Measurements from ENCODE around the gene CEP78. TPM values are rescaled to one million over a fixed set of nuclear protein-coding genes. Genes with fewer than 3 reads are reported as not detected.

Gene CEP78
- total and polyA plus RNA-seq, 12 donors, result 1.7 to 5.7 (median 3.2) TPM

GRCh38 chr9:78320030-78320693, 84.3 kb downstream of the CEP78 start:
- DNase-seq (no peak), ATAC-seq (no peak)
- Histone ChIP-seq H3K4me3 (no peak overlapping the region), H3K4me1 (peaks cover 0 to 6% (median under 1%) of the 10 kb centered on the region in 9 donors), H3K9me3 (no peaks in the 10 kb centered on the region), H3K36me3 (no peaks in the 10 kb centered on the region), H3K27ac (no peak overlapping the region), H3K27me3 (no peaks in the 10 kb centered on the region)
- WGBS, 2 donors, result 75 to 96% methylated on average over 4 of the region's 4 CpGs
- TF ChIP-seq CTCF (IDR thresholded peaks at IDR 0.05), result no peak
- intact Hi-C loops (cut with DNase I), result no loop called here

- ATAC-seq (peak in 3 of 8 donors; percentile 34 to 66 (median 34)), DNase-seq (no peak)
- H3K4me1 ChIP-seq, result peaks cover 0 to 8% (median 4%) of the 10 kb centered on the region in 9 donors
- no peak overlapping the region for H3K27ac ChIP-seq
- 92 to 93% methylated on average over 4 of the region's 4 CpGs for WGBS, 2 donors
- intact Hi-C loops (cut with DNase I), result no loop called here
- no peaks in the 10 kb centered on the region for H3K9me3 ChIP-seq
- no peaks in the 10 kb centered on the region for H3K36me3 ChIP-seq
- no peak for TF ChIP-seq CTCF (IDR thresholded peaks at IDR 0.05)
- H3K27me3 ChIP-seq, result no peaks in the 10 kb centered on the region
- no peak overlapping the region for H3K4me3 ChIP-seq
These were observed 85.1 kb downstream of the CEP78 start for GRCh38 chr9:78320875-78321496.

GRCh38 chr9:78321505-78321904, 85.6 kb downstream of the CEP78 start:
- WGBS, 2 donors, result 87 to 88% methylated on average over 7 of the region's 7 CpGs
- intact Hi-C loops (cut with DNase I), result no loop called here

More at GRCh38 chr9:78321505-78321904, 85.6 kb downstream of the CEP78 start:
- Histone ChIP-seq H3K27me3 (no peaks in the 10 kb centered on the region), H3K27ac (no peak overlapping the region), H3K4me1 (peaks cover 0 to 8% (median 4%) of the 10 kb centered on the region in 9 donors), H3K36me3 (no peaks in the 10 kb centered on the region), H3K4me3 (no peak overlapping the region), H3K9me3 (peaks cover 0 to under 1% (median 0%) of the 10 kb centered on the region in 11 donors)
- ATAC-seq (no peak), DNase-seq (no peak)
- no peak for TF ChIP-seq CTCF (IDR thresholded peaks at IDR 0.05)

Measured in heart right ventricle (tissue), 16 donors.